H9 (cell line): ENCODE measurements around the gene IFI27L1. TPM values are rescaled to one million over a fixed set of nuclear protein-coding genes. Genes with fewer than 3 reads are reported as not detected.

Experiments used
- DNase-seq: peaks from one replicate; pipeline ENCODE4 v3.0.0-alpha.2; 2017
- H2AFZ ChIP-seq: one replicate; pipeline ENCODE4 v1.6.1; 2013; ENCODE audit warnings: mild to moderate bottlenecking, low read length, control low read depth, moderate library complexity
- H2AK5ac ChIP-seq: 2 replicates; pipeline ENCODE4 v1.6.1; 2013; ENCODE audit warnings: low read length, control low read depth, mixed read lengths; ENCODE audit not compliant: insufficient read length
- H2BK120ac ChIP-seq: one replicate; pipeline ENCODE4 v1.6.1; 2013; ENCODE audit warnings: low read depth, mild to moderate bottlenecking, low read length, control low read depth, inconsistent platforms; ENCODE audit not compliant: poor library complexity, severe bottlenecking
- H2BK12ac ChIP-seq: 2 replicates; pipeline ENCODE4 v1.6.1; 2013; ENCODE audit warnings: low read length, control low read depth, mixed read lengths, low read depth; ENCODE audit not compliant: insufficient read length
- H2BK15ac ChIP-seq: 2 replicates; pipeline ENCODE4 v1.6.1; 2013; ENCODE audit warnings: low read depth, low read length, control low read depth
- H2BK20ac ChIP-seq: one replicate; pipeline ENCODE4 v1.6.1; 2013; ENCODE audit warnings: low read depth, mild to moderate bottlenecking, low read length, control low read depth, inconsistent platforms; ENCODE audit not compliant: poor library complexity, severe bottlenecking
- H2BK5ac ChIP-seq: 2 replicates; pipeline ENCODE4 v1.6.1; 2013; ENCODE audit warnings: low read length, control low read depth, mixed read lengths; ENCODE audit not compliant: insufficient read length
- H3K14ac ChIP-seq: 2 replicates; pipeline ENCODE4 v1.6.1; 2013; ENCODE audit warnings: low read length, control low read depth; ENCODE audit not compliant: insufficient read depth
- H3K18ac ChIP-seq: 2 replicates; pipeline ENCODE4 v1.6.1; 2013; ENCODE audit warnings: low read depth, mild to moderate bottlenecking, mixed read lengths, low read length, control low read depth; ENCODE audit not compliant: insufficient read length
- H3K23ac ChIP-seq: 2 replicates; pipeline ENCODE4 v1.6.1; 2013; ENCODE audit warnings: low read length, control low read depth, mixed read lengths, low read depth; ENCODE audit not compliant: insufficient read length
- H3K23me2 ChIP-seq: 2 replicates; pipeline ENCODE4 v1.6.1; 2013; ENCODE audit warnings: low read depth, mild to moderate bottlenecking, mixed read lengths, low read length, control low read depth; ENCODE audit not compliant: insufficient read length, poor library complexity, severe bottlenecking
- H3K27ac ChIP-seq: 2 replicates; pipeline ENCODE4 v1.5.1; 2013; ENCODE audit warnings: low read length, control low read depth, mixed read lengths, low read depth; ENCODE audit not compliant: insufficient read length
- H3K27me3 ChIP-seq: 2 replicates; pipeline ENCODE4 v1.6.1; 2013; ENCODE audit warnings: low read length, control low read depth, inconsistent platforms; ENCODE audit not compliant: insufficient read depth
- H3K4ac ChIP-seq: 2 replicates; pipeline ENCODE4 v1.6.1; 2013; ENCODE audit warnings: low read depth, mild to moderate bottlenecking, control low read depth, inconsistent platforms, low read length, moderate library complexity
- H3K4me1 ChIP-seq: 2 replicates; pipeline ENCODE4 v1.6.1; 2013; ENCODE audit warnings: low read length, control low read depth, inconsistent platforms; ENCODE audit not compliant: insufficient read depth
- H3K4me2 ChIP-seq: 2 replicates; pipeline ENCODE4 v1.6.1; 2013; ENCODE audit warnings: low read length, control low read depth, mixed read lengths; ENCODE audit not compliant: insufficient read length, insufficient read depth
- H3K56ac ChIP-seq: 2 replicates; pipeline ENCODE4 v1.6.1; 2013; ENCODE audit warnings: low read depth, mild to moderate bottlenecking, mixed read lengths, low read length, control low read depth; ENCODE audit not compliant: insufficient read length
- H3K79me1 ChIP-seq: 2 replicates; pipeline ENCODE4 v1.6.1; 2013; ENCODE audit warnings: low read depth, mild to moderate bottlenecking, moderate library complexity, low read length, control low read depth, inconsistent platforms; ENCODE audit not compliant: insufficient read depth, poor library complexity, severe bottlenecking
- H3K79me2 ChIP-seq: 2 replicates; pipeline ENCODE4 v1.6.1; 2013; ENCODE audit warnings: low read length, control low read depth, inconsistent platforms; ENCODE audit not compliant: insufficient read depth
- H3K9ac ChIP-seq: 2 replicates; pipeline ENCODE4 v1.6.1; 2013; ENCODE audit warnings: low read length, control low read depth, mixed read lengths; ENCODE audit not compliant: insufficient read length; ENCODE audit errors: extremely low read depth
- H3K9me3 ChIP-seq: one replicate; pipeline ENCODE4 v1.6.1; 2013; ENCODE audit warnings: low read depth, low read length, inconsistent platforms; ENCODE audit not compliant: control insufficient read depth
- H3T11ph ChIP-seq: one replicate; pipeline ENCODE4 v1.6.1; 2013; ENCODE audit warnings: mild to moderate bottlenecking, low read length, control low read depth, inconsistent platforms
- H4K20me1 ChIP-seq: one replicate; pipeline ENCODE4 v1.6.1; 2013; ENCODE audit not compliant: control insufficient read depth, insufficient read length, insufficient read depth
- H4K5ac ChIP-seq: 2 replicates; pipeline ENCODE4 v1.6.1; 2013; ENCODE audit warnings: low read depth, mild to moderate bottlenecking, mixed read lengths, low read length, control low read depth; ENCODE audit not compliant: insufficient read length
- H4K8ac ChIP-seq: replicated peaks from 2 replicates; pipeline ENCODE4 v1.6.1; 2013; ENCODE audit warnings: low read length, control low read depth, mixed read lengths, low read depth; ENCODE audit not compliant: insufficient read length
- H4K91ac ChIP-seq: 2 replicates; pipeline ENCODE4 v1.6.1; 2013; ENCODE audit warnings: low read depth, mild to moderate bottlenecking, moderate library complexity, mixed read lengths, low read length, control low read depth; ENCODE audit not compliant: insufficient read length
- H3K27ac Mint-ChIP-seq, 3 experiments: 2 replicates in 2 of 3; 3 replicates in 1 of 3; pipeline ENCODE4 v1.8.0; 2020 to 2021; ENCODE audit warnings: mixed read lengths in 3 of 3, mild to moderate bottlenecking in 1 of 3, moderate library complexity in 1 of 3
- H3K27me3 Mint-ChIP-seq: 2 replicates; pipeline ENCODE4 v1.8.0; 2021; ENCODE audit warnings: low read depth, mild to moderate bottlenecking, moderate library complexity, mixed read lengths
- H3K36me3 Mint-ChIP-seq, 3 experiments: 2 replicates in 2 of 3; 3 replicates in 1 of 3; pipeline ENCODE4 v1.8.0; 2020 to 2021; ENCODE audit warnings: low read depth in 3 of 3, mixed read lengths in 3 of 3; ENCODE audit not compliant: insufficient read depth in 1 of 3
- H3K4me1 Mint-ChIP-seq, 2 experiments: 2 replicates each; pipeline ENCODE4 v1.8.0; 2020; ENCODE audit warnings: mixed read lengths in 2 of 2
- H3K4me3 Mint-ChIP-seq, 2 experiments: 2 replicates in 1 of 2; 3 replicates in 1 of 2; pipeline ENCODE4 v1.8.0; 2020 to 2021; ENCODE audit warnings: mild to moderate bottlenecking in 2 of 2, mixed read lengths in 2 of 2, moderate library complexity in 1 of 2
- H3K9me3 Mint-ChIP-seq, 2 experiments: 2 replicates in 1 of 2; 3 replicates in 1 of 2; pipeline ENCODE4 v1.8.0; 2020; ENCODE audit warnings: mild to moderate bottlenecking in 2 of 2, mixed read lengths in 2 of 2, moderate library complexity in 1 of 2
- WGBS: extraction: QIAGEN DNeasy Blood & Tissue Kit; methylation state at CpG from one replicate; pipeline ENCODE4 v1.1.7; 2013; ENCODE audit warnings: missing lambda C conversion rate, low lambda C conversion rate, mixed read lengths; ENCODE audit not compliant: insufficient read length; ENCODE audit errors: extremely low coverage; 5-methylcytosine and 5-hydroxymethylcytosine counted together
- total RNA-seq: library from RNA; stranded (reverse); gene quantifications from 2 replicates; pipeline ENCODE4 v1.2.1, GENCODE V29; 2021
- TF ChIP-seq, protein P1 (sequence below): fragments of 200-600 bp; sonication (generic); conservative IDR thresholded peaks from 3 replicates; pipeline ENCODE4 v1.8.0; 2021; ENCODE audit warnings: antibody characterized with exemption, mild to moderate bottlenecking

The IFI27L1 gene
- total RNA-seq, 1 experiment from 2014 or later: 27.4 TPM

- H3K36me3 Mint-ChIP-seq: peaks cover 4 to 6% (median 5%) of the 10 kb centered on the region in 3 experiments; a peak in 6 of 7 replicates
- no peak overlapping the region for H4K5ac ChIP-seq
- DNase-seq: no peak
Observed at GRCh38 chr14:94087891-94088290, 6.8 kb downstream of the IFI27L1 start.

More at GRCh38 chr14:94087891-94088290, 6.8 kb downstream of the IFI27L1 start:
- Histone ChIP-seq H3K27me3 (no peaks in the 10 kb centered on the region), H3K23ac (no peak overlapping the region), H3K79me2 (no peaks in the 10 kb centered on the region), H3K79me1 (no peaks in the 10 kb centered on the region), H2BK20ac (no peak overlapping the region), H4K20me1 (no peaks in the 10 kb centered on the region), H3K56ac (no peak overlapping the region), H2BK15ac (no peak overlapping the region), H2BK5ac (no peak overlapping the region), H2AK5ac (no peak overlapping the region), H3K4ac (no peak overlapping the region), H2BK12ac (no peak overlapping the region), H3T11ph (no peak overlapping the region), H3K9ac (no peak overlapping the region), H2AFZ (no peak overlapping the region), H2BK120ac (no peak overlapping the region), H3K4me1 (no peaks in the 10 kb centered on the region), H4K8ac (no peak overlapping the region), H3K4me2 (no peak overlapping the region), H3K18ac (no peak overlapping the region), H4K91ac (no peak overlapping the region), H3K9me3 (no peaks in the 10 kb centered on the region), H3K23me2 (no peaks in the 10 kb centered on the region), H3K27ac (no peak overlapping the region), H3K14ac (no peak overlapping the region)
- H3K27ac Mint-ChIP-seq: no peak overlapping the region; a peak in 1 of 7 replicates
- no CpG with 5 or more reads among the region's 4 CpGs for WGBS
- H3K4me1 Mint-ChIP-seq: no peaks in the 10 kb centered on the region; a peak in 1 of 4 replicates
- TF ChIP-seq, protein P1, sequence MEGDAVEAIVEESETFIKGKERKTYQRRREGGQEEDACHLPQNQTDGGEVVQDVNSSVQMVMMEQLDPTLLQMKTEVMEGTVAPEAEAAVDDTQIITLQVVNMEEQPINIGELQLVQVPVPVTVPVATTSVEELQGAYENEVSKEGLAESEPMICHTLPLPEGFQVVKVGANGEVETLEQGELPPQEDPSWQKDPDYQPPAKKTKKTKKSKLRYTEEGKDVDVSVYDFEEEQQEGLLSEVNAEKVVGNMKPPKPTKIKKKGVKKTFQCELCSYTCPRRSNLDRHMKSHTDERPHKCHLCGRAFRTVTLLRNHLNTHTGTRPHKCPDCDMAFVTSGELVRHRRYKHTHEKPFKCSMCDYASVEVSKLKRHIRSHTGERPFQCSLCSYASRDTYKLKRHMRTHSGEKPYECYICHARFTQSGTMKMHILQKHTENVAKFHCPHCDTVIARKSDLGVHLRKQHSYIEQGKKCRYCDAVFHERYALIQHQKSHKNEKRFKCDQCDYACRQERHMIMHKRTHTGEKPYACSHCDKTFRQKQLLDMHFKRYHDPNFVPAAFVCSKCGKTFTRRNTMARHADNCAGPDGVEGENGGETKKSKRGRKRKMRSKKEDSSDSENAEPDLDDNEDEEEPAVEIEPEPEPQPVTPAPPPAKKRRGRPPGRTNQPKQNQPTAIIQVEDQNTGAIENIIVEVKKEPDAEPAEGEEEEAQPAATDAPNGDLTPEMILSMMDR: no peak
- peaks cover 2 to 3% of the 10 kb centered on the region in 2 experiments; a peak in 1 of 5 replicates for H3K9me3 Mint-ChIP-seq
- H3K4me3 Mint-ChIP-seq: no peak overlapping the region
- no peaks in the 10 kb centered on the region for H3K27me3 Mint-ChIP-seq
